Measurements from ENCODE around the gene RABIF.

- no peak for TF ChIP-seq SUZ12 (IDR thresholded peaks at IDR 0.05; ENCODE audit: extremely low read depth, insufficient read depth, insufficient read length)
- no peak for TF ChIP-seq ZNF274 (IDR thresholded peaks at IDR 0.05; ENCODE audit: low read depth, low read length)
- TF ChIP-seq YY1 (IDR thresholded peaks at IDR 0.05; ENCODE audit: insufficient read depth, insufficient read length), result no peak
Observed at GRCh38 chr1:202858789-202859414, 30.0 kb downstream of the RABIF start.
